GM18505 (cell line): ENCODE data around the gene PSAT1.

ENCODE experiments used
- ATAC-seq: cut with Tn5 transposase; IDR thresholded peaks from one replicate; pipeline ENCODE4 v1.9.1; 2021; ENCODE audit not compliant: unreplicated experiment
- POLR2A ChIP-seq: IDR thresholded peaks from 4 replicates; pipeline ENCODE4 v1.6.1; 2011; ENCODE audit warnings: borderline replicate concordance; ENCODE audit not compliant: insufficient read depth, insufficient read length; ENCODE audit errors: extremely low read depth

PSAT1 gene

GRCh38 chr9:78316166-78316892 is 19.4 kb downstream of the PSAT1 start:
- no peak for TF ChIP-seq POLR2A
- no peak for ATAC-seq

GRCh38 chr9:78319197-78320029 is 22.5 kb downstream of the PSAT1 start:
- ATAC-seq, result no peak
- TF ChIP-seq POLR2A, result no peak

GRCh38 chr9:78320030-78320693 is 23.2 kb downstream of the PSAT1 start:
- no peak for TF ChIP-seq POLR2A
- no peak for ATAC-seq

GRCh38 chr9:78320875-78321496 is 24.1 kb downstream of the PSAT1 start:
- no peak for TF ChIP-seq POLR2A
- no peak for ATAC-seq

- no peak for TF ChIP-seq POLR2A
- no peak for ATAC-seq
These were observed 24.6 kb downstream of the PSAT1 start for GRCh38 chr9:78321505-78321904.

GRCh38 chr9:78324068-78324650 is 27.2 kb downstream of the PSAT1 start:
- ATAC-seq, result no peak
- TF ChIP-seq POLR2A, result no peak

- no peak for ATAC-seq
- no peak for TF ChIP-seq POLR2A
These were observed 27.8 kb downstream of the PSAT1 start for GRCh38 chr9:78324682-78325081.

GRCh38 chr9:78325343-78325742 is 28.4 kb downstream of the PSAT1 start:
- no peak for ATAC-seq
- no peak for TF ChIP-seq POLR2A

- ATAC-seq, result no peak
- no peak for TF ChIP-seq POLR2A
These were observed 29.0 kb downstream of the PSAT1 start for GRCh38 chr9:78325846-78326360.

GRCh38 chr9:78326564-78326963 is 29.6 kb downstream of the PSAT1 start:
- no peak for TF ChIP-seq POLR2A
- no peak for ATAC-seq

- no peak for TF ChIP-seq POLR2A
These were observed 35.5 kb downstream of the PSAT1 start for GRCh38 chr9:78332381-78332780.

GRCh38 chr9:78348848-78349247 is 51.9 kb downstream of the PSAT1 start:
- no peak for ATAC-seq
- no peak for TF ChIP-seq POLR2A

More at GRCh38 chr9:78332381-78332780, 35.5 kb downstream of the PSAT1 start:
- ATAC-seq, result no peak
